AG09309 (cell line): ENCODE results near the gene ADAMTS5.

Experiments used
- DNase-seq: peaks from one replicate; pipeline ENCODE4 v3.0.0-alpha.2; 2010; ENCODE audit warnings: low read depth
- H3K4me3 ChIP-seq: 2 replicates; pipeline ENCODE4 v1.5.1; 2011; ENCODE audit warnings: mild to moderate bottlenecking, low read depth, low read length, moderate library complexity; ENCODE audit not compliant: control insufficient read depth
- CTCF ChIP-seq: IDR thresholded peaks from 2 replicates; pipeline ENCODE4 v1.5.1; 2011; ENCODE audit warnings: mild to moderate bottlenecking, low read depth, low read length, inconsistent platforms; ENCODE audit not compliant: insufficient read depth, control insufficient read depth; ENCODE audit errors: missing control alignments

The ADAMTS5 gene

DNA sequence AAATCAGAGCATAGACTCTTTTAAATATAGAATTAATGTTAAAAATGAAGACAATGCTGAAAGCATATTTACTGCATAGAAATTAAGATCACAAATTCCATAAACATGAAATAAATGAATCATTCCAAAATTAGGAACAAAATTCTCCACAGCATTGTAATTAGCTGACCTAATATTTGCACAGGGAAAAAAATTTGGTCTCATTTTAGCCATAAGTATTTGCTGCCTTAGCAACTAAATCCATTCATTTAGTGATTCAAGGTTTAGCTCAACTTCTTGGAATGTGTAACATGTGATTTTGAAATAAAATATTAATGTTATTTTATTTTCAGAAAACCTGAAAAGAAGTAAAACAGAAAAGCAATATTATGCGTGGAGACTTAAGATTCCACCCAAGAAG is 25.5 kb downstream of the ADAMTS5 start:
- no peak overlapping the region for H3K4me3 ChIP-seq
- no peak for DNase-seq
- TF ChIP-seq CTCF, result no peak

DNA sequence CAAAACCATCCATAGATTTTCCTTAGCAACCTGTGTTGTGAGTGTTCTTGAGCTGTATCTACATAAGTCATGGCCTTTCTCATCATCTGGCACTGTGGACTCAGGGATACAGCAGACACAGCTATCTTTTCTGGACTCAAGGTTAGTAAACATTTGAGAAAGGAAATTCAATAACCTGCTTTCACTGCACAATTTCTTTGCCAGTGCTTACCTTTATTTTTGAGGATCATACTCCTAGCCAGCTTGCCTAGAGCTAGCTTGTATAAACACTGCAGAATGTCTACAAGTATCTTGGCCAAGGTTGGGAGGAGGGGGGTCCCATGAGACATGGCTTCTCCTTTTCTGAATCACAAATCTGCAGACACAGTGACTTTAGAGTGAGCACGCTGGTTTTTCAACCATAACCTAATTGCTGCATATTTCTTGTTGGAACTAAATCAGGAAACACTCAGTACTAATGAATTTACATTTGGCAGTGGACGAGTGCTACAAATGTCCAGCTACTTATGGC is 27.2 kb downstream of the ADAMTS5 start:
- no peak for TF ChIP-seq CTCF
- no peak overlapping the region for H3K4me3 ChIP-seq
- DNase-seq, result no peak

- TF ChIP-seq CTCF, result no peak
- DNase-seq, result no peak
- H3K4me3 ChIP-seq, result no peak overlapping the region
Observed at GRCh38 chr21:26936641-26937040, 30.2 kb downstream of the ADAMTS5 start.

GRCh38 chr21:26935977-26936376 is 30.9 kb downstream of the ADAMTS5 start:
- no peak for DNase-seq
- no peak for TF ChIP-seq CTCF
- H3K4me3 ChIP-seq, result no peak overlapping the region

GRCh38 chr21:26934383-26934782 is 32.5 kb downstream of the ADAMTS5 start:
- no peak for TF ChIP-seq CTCF
- H3K4me3 ChIP-seq, result no peak overlapping the region
- DNase-seq, result no peak

DNA sequence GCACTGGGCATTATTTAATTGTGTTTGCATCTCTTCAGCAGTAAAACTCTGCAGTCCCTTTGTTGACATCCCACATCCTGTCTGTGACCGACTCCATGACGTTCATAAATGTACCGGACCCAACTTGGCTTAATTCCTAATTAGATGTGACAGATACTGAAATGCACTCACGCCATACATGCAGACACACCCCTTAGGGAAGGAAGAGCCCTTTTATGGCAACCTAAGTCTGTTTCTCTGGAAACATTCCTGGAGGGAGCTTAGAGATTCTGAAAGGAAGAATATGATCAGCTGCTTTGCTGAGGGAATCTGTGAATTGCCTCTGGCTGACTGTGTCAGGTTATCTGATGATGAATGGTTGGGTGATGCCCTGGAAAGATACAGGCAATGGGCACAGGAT is 33.4 kb downstream of the ADAMTS5 start:
- no peak for TF ChIP-seq CTCF
- H3K4me3 ChIP-seq, result no peak overlapping the region
- DNase-seq, result no peak

DNA sequence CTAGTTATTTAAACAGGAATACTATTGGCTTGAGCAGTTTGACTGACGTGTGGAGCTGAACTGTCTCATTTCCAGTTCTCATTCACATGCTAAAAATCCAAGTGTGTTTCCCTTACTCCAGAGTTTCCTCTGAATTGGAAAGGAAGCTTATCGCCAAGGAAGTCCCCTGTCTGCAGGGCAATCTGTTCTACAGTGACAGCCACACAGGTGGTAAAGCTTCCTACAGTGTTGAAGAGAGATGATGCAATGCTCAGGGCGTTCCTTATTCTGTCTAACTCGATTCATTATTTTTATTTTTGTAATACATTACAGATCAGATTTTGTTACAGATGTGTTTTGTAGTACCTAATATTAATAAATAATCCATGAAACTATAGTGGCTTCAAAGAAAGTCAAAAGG is 41.3 kb downstream of the ADAMTS5 start:
- no peak for DNase-seq
- no peak for TF ChIP-seq CTCF
- no peak overlapping the region for H3K4me3 ChIP-seq
